K562 (cell line): ENCODE measurements around the gene DCTN2. TPM values are rescaled to one million over a fixed set of nuclear protein-coding genes. Genes with fewer than 3 reads are reported as not detected.

Source experiments
- EGR1 ChIP-seq: fragments of 450-650 bp; conservative IDR thresholded peaks from 2 replicates; pipeline ENCODE4 v1.6.1; 2017; ENCODE audit warnings: mild to moderate bottlenecking
- IFI16 ChIP-seq: fragments of 250-450 bp; sonication (Bioruptor Pico); IDR thresholded peaks from 2 replicates; pipeline ENCODE4 v2.1.2; 2022; ENCODE audit warnings: mild to moderate bottlenecking, inconsistent platforms
- KAT7 ChIP-seq: sonication (generic); formaldehyde crosslinking; IDR thresholded peaks from 2 replicates; pipeline ENCODE4 v1.8.0; 2022; ENCODE audit warnings: missing genetic modification reagents, mild to moderate bottlenecking, borderline replicate concordance
- MECOM ChIP-seq: fragments of 250-450 bp; sonication (Bioruptor Pico); IDR thresholded peaks from 2 replicates; pipeline ENCODE4 v1.8.0; 2022; ENCODE audit warnings: inconsistent platforms
- NFATC3 ChIP-seq: fragments of 450-650 bp; IDR thresholded peaks from 2 replicates; pipeline ENCODE4 v1.6.1; 2017; ENCODE audit warnings: mild to moderate bottlenecking
- RBBP5 ChIP-seq: fragments of 200-600 bp; sonication (generic); IDR thresholded peaks from 2 replicates; pipeline ENCODE4 v1.6.1; 2012; ENCODE audit warnings: borderline replicate concordance, mild to moderate bottlenecking, low read length, control low read depth, inconsistent platforms; ENCODE audit not compliant: insufficient read depth, poor library complexity, severe bottlenecking
- SAP30 ChIP-seq: fragments of 200-600 bp; sonication (generic); IDR thresholded peaks from 2 replicates; pipeline ENCODE4 v1.6.1; 2012; ENCODE audit warnings: borderline replicate concordance, low read depth, mild to moderate bottlenecking, moderate library complexity, low read length, control low read depth, inconsistent platforms; ENCODE audit not compliant: insufficient read depth, poor library complexity, severe bottlenecking
- SMARCA5 ChIP-seq: fragments of 450-650 bp; IDR thresholded peaks from 2 replicates; pipeline ENCODE4 v1.6.1; 2016
- ZNF175 ChIP-seq: fragments of 200-800 bp; sonication (Bioruptor generic); IDR thresholded peaks from 2 replicates; pipeline ENCODE4 v1.6.1; 2016; ENCODE audit warnings: low read depth, mild to moderate bottlenecking, missing genetic modification characterization, missing compliant biosample characterization
- ZNF354B ChIP-seq: fragments of 250-450 bp; sonication (Bioruptor Pico); IDR thresholded peaks from 2 replicates; pipeline ENCODE4 v1.4.0; 2020
- ZNF77 ChIP-seq: fragments of 250-450 bp; sonication (Bioruptor Pico); IDR thresholded peaks from 2 replicates; pipeline ENCODE4 v1.5.0; 2020
- polyA plus RNA-seq, 8 experiments: library from polyadenylated mRNA; depleted of rRNA in 4 of 8; stranded (reverse) in 5 of 8; unstranded in 3 of 8; fragments of >200 nt; fragmentation: Nextera tagmentation in 2 of 8; fragmentation: Illumina TruSeq in 1 of 8; extraction: Ambion mirVana in 2 of 8; extraction: Trizol in 1 of 8; gene quantifications; 2 replicates each; pipeline versions ENCODE4 v1.2.1 to v1.2.3, GENCODE V29; 2011 to 2014; ENCODE audit warnings: inconsistent platforms in 1 of 8, missing spikeins in 1 of 8
- total RNA-seq, 7 experiments: library from RNA; depleted of rRNA in 6 of 7; stranded (reverse); fragments of >200 nt in 6 of 7; fragmentation: Illumina TruSeq in 2 of 7; extraction: Trizol in 2 of 7; gene quantifications; 2 replicates each; pipeline versions ENCODE4 v1.2.1 to v1.2.3, GENCODE V29; 2011 to 2021; ENCODE audit warnings: low replicate concordance in 1 of 7
- TF ChIP-seq, protein P1 (sequence below): IDR thresholded peaks from 2 replicates; pipeline ENCODE4 v1.6.1; 2014; ENCODE audit warnings: antibody characterized with exemption
- TF ChIP-seq, protein P2 (sequence below): fragments of 250-450 bp; sonication (Bioruptor Pico); IDR thresholded peaks from 2 replicates; pipeline ENCODE4 v1.4.0; 2020; ENCODE audit warnings: mild to moderate bottlenecking, moderate library complexity, borderline replicate concordance
- TF ChIP-seq, protein P3 (sequence below): fragments of 450-650 bp; IDR thresholded peaks from 2 replicates; pipeline ENCODE4 v1.6.1; 2017; ENCODE audit warnings: antibody characterized with exemption, mild to moderate bottlenecking
- TF ChIP-seq, protein P4 (sequence below): fragments of 250-450 bp; sonication (Bioruptor Pico); IDR thresholded peaks from 2 replicates; pipeline ENCODE4 v1.4.0; 2020; ENCODE audit warnings: borderline replicate concordance
- TF ChIP-seq, protein P5 (sequence below): fragments of 450-650 bp; IDR thresholded peaks from 2 replicates; pipeline ENCODE4 v1.7.1; 2018; ENCODE audit warnings: mild to moderate bottlenecking, low read depth; ENCODE audit not compliant: partially characterized antibody

The DCTN2 gene
- total and polyA plus RNA-seq, 9 of the 15 experiments (the other 6 are each of a cell fraction or from before 2014, with no cell fraction given): 43.6 to 270 (median 125) TPM

DNA sequence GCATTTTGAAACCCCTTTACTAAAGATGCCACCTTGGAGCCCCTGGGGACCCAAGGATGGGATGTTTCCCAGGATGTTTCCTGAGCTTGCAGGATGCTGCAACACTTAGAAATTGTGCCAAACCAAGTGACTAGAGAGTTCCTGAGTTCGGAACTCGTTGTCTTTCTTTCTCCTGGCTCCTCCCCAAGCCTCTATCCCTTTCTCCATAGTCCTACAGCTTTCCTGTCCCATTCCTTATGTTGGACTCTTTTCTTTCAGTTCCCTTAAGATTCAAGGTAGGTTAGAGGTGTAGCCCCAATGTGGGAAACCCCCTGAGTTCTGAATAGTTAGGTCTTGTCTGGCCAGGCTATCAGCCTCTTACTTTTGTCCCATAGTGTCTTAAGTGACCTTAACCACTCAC lies 1.5 kb upstream of the DCTN2 start (continued):
- TF ChIP-seq NFATC3: no peak
- no peak for TF ChIP-seq ZNF77 (CRISPR knock-in tag)
- no peak for TF ChIP-seq IFI16
- no peak for TF ChIP-seq SAP30
- TF ChIP-seq SMARCA5: no peak
- TF ChIP-seq, protein P1, sequence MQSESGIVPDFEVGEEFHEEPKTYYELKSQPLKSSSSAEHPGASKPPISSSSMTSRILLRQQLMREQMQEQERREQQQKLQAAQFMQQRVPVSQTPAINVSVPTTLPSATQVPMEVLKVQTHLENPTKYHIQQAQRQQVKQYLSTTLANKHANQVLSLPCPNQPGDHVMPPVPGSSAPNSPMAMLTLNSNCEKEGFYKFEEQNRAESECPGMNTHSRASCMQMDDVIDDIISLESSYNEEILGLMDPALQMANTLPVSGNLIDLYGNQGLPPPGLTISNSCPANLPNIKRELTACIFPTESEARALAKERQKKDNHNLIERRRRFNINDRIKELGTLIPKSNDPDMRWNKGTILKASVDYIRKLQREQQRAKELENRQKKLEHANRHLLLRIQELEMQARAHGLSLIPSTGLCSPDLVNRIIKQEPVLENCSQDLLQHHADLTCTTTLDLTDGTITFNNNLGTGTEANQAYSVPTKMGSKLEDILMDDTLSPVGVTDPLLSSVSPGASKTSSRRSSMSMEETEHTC: no peak
- TF ChIP-seq KAT7: no peak
- TF ChIP-seq, protein P2, sequence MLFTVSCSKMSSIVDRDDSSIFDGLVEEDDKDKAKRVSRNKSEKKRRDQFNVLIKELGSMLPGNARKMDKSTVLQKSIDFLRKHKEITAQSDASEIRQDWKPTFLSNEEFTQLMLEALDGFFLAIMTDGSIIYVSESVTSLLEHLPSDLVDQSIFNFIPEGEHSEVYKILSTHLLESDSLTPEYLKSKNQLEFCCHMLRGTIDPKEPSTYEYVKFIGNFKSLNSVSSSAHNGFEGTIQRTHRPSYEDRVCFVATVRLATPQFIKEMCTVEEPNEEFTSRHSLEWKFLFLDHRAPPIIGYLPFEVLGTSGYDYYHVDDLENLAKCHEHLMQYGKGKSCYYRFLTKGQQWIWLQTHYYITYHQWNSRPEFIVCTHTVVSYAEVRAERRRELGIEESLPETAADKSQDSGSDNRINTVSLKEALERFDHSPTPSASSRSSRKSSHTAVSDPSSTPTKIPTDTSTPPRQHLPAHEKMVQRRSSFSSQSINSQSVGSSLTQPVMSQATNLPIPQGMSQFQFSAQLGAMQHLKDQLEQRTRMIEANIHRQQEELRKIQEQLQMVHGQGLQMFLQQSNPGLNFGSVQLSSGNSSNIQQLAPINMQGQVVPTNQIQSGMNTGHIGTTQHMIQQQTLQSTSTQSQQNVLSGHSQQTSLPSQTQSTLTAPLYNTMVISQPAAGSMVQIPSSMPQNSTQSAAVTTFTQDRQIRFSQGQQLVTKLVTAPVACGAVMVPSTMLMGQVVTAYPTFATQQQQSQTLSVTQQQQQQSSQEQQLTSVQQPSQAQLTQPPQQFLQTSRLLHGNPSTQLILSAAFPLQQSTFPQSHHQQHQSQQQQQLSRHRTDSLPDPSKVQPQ (CRISPR knock-in tag): no peak
- no peak for TF ChIP-seq EGR1
- TF ChIP-seq RBBP5: no peak
- TF ChIP-seq, protein P3, sequence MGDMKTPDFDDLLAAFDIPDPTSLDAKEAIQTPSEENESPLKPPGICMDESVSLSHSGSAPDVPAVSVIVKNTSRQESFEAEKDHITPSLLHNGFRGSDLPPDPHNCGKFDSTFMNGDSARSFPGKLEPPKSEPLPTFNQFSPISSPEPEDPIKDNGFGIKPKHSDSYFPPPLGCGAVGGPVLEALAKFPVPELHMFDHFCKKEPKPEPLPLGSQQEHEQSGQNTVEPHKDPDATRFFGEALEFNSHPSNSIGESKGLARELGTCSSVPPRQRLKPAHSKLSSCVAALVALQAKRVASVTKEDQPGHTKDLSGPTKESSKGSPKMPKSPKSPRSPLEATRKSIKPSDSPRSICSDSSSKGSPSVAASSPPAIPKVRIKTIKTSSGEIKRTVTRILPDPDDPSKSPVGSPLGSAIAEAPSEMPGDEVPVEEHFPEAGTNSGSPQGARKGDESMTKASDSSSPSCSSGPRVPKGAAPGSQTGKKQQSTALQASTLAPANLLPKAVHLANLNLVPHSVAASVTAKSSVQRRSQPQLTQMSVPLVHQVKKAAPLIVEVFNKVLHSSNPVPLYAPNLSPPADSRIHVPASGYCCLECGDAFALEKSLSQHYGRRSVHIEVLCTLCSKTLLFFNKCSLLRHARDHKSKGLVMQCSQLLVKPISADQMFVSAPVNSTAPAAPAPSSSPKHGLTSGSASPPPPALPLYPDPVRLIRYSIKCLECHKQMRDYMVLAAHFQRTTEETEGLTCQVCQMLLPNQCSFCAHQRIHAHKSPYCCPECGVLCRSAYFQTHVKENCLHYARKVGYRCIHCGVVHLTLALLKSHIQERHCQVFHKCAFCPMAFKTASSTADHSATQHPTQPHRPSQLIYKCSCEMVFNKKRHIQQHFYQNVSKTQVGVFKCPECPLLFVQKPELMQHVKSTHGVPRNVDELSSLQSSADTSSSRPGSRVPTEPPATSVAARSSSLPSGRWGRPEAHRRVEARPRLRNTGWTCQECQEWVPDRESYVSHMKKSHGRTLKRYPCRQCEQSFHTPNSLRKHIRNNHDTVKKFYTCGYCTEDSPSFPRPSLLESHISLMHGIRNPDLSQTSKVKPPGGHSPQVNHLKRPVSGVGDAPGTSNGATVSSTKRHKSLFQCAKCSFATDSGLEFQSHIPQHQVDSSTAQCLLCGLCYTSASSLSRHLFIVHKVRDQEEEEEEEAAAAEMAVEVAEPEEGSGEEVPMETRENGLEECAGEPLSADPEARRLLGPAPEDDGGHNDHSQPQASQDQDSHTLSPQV: no peak; the same call in 1 of the 2 replicates
- TF ChIP-seq ZNF354B (CRISPR knock-in tag): no peak
- TF ChIP-seq, protein P4, sequence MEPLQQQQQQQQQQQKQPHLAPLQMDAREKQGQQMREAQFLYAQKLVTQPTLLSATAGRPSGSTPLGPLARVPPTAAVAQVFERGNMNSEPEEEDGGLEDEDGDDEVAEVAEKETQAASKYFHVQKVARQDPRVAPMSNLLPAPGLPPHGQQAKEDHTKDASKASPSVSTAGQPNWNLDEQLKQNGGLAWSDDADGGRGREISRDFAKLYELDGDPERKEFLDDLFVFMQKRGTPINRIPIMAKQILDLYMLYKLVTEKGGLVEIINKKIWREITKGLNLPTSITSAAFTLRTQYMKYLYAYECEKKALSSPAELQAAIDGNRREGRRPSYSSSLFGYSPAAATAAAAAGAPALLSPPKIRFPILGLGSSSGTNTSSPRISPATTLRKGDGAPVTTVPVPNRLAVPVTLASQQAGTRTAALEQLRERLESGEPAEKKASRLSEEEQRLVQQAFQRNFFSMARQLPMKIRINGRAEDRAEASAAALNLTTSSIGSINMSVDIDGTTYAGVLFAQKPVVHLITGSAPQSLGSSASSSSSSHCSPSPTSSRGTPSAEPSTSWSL: no peak
- TF ChIP-seq, protein P5, sequence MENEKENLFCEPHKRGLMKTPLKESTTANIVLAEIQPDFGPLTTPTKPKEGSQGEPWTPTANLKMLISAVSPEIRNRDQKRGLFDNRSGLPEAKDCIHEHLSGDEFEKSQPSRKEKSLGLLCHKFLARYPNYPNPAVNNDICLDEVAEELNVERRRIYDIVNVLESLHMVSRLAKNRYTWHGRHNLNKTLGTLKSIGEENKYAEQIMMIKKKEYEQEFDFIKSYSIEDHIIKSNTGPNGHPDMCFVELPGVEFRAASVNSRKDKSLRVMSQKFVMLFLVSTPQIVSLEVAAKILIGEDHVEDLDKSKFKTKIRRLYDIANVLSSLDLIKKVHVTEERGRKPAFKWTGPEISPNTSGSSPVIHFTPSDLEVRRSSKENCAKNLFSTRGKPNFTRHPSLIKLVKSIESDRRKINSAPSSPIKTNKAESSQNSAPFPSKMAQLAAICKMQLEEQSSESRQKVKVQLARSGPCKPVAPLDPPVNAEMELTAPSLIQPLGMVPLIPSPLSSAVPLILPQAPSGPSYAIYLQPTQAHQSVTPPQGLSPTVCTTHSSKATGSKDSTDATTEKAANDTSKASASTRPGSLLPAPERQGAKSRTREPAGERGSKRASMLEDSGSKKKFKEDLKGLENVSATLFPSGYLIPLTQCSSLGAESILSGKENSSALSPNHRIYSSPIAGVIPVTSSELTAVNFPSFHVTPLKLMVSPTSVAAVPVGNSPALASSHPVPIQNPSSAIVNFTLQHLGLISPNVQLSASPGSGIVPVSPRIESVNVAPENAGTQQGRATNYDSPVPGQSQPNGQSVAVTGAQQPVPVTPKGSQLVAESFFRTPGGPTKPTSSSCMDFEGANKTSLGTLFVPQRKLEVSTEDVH: no peak
- TF ChIP-seq ZNF175 (CRISPR knock-in tag): no peak; the same call in 1 of the 2 replicates
- TF ChIP-seq MECOM (CRISPR knock-in tag): no peak
